GM21825 (cell line): ENCODE data around the gene MYO15B.

Experiments used
- ATAC-seq: cut with Tn5 transposase; IDR thresholded peaks from one replicate; pipeline ENCODE4 v1.9.1; 2021; ENCODE audit warnings: mild to moderate bottlenecking, moderate library complexity; ENCODE audit not compliant: unreplicated experiment

MYO15B gene

GRCh38 chr17:75622771-75623273, 35.2 kb downstream of the MYO15B start:
- no peak for ATAC-seq

GRCh38 chr17:75623386-75623785, 35.8 kb downstream of the MYO15B start:
- ATAC-seq = no peak

DNA sequence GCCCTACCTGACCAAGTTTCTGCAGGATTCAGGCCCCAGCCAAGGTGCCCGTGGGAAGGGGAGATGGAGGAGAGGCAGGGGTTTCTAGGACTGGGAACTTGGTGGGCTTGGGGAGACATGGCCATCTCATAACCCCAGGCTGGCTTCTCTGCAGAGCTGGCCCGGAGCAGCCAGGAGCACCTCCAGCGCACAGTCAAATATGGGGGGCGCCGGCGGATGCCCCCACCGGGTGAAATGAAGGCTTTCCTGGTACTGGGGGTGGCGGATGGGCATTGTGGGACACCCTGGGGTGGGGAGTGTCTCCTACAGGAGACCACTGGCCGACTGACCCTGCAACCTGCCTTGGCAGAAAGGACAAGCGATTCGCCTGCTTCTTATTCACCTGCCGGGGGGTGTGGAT, 36.4 kb downstream of the MYO15B start:
- no peak for ATAC-seq

GRCh38 chr17:75624714-75625345, 37.2 kb downstream of the MYO15B start:
- no peak for ATAC-seq

DNA sequence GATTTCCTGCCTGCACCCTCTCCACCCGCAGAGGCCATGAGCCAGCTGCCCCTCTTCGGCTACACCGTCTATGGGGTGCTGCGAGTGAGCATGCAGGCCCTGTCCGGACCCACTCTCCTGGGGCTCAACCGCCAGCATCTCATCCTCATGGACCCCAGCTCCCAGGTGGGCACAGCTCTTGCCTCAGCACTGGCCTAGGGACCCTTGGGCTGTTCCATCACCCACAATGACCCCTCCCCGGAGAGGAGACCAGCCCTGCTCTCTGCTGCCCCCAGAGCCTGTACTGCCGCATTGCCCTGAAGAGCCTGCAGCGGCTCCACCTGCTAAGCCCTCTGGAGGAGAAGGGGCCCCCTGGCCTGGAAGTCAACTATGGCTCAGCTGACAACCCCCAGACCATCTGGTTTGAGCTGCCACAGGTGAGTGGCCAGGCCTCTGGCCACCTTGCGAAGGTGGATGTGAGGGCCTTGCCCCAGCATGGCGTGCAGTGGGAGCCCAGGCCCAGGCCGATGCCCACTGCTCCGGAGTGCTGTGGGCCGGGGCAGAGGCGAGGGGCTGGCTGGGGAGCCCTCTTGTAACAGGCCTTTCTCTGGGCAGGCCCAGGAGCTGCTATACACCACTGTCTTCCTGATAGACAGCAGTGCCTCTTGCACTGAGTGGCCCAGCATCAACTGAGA, 38.4 kb downstream of the MYO15B start:
- no peak for ATAC-seq

DNA sequence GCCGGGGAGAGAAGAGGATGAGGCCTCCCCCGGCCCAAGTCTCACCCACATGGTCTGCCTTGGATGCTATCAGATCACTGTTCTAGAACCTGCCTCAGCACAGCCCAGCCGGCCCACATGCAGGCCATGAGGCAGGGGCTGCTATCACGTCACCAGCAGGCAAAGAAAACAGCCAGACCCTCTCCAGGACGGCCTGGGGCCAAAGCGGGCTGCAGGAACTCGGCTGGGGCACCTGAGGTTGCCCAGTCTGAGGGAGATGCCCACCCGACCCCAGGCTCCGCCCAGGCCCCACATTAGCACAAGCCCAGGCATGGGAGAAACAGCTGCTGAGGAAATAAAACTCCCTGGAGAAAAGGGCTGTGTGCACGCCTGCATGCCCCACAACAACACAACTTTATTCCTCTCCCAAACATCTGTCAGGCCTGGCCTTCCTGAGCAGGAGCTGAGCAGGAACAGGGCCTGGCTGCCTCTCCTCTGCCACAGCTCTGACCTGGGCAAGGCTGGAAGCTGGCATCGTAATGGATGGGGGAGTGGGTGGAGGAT, 39.0 kb downstream of the MYO15B start:
- ATAC-seq = no peak

DNA sequence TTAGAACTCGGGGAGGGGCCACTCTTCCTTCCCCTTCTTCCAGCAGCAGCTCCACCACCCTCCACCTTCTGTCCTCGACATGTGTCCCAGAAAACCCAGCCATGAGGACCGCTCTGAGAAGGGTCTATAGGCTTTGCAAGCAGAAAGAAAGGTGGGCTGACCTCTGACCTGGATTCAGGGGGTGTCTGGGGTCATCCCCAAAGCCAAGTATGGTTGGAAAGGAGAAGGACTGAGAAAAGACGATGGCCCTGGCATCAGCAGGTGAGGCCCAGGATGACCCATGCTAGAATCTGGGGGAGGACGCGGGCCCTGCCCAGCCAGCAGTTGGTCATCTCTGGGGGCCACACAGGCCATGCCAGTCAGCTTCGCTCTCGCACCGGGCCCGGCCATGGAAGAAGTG, 39.5 kb downstream of the MYO15B start:
- no peak for ATAC-seq

DNA sequence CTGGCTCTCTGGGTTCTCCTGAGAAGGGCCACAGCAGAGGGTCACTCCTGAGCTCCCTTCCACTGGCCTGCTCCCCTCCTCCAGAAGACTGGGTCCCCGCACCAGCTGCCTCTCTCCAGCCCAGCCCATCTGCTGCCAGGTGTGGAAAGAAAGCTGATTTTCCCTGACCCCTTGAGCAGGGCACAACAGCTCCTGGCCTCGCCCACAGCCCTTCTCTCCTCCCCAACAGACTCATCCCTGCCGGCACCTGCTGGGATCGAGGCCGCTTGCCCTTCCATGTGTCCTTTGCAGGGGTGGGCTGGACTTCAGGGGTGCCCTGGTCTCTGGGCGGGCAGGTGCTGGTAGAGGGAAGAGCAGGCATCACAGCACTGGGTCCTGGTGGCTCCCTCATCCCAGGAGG, 40.8 kb downstream of the MYO15B start:
- ATAC-seq = no peak

- no peak for ATAC-seq
Observed at GRCh38 chr17:75629157-75629556, 41.6 kb downstream of the MYO15B start.

GRCh38 chr17:75630071-75630917, 42.7 kb downstream of the MYO15B start:
- no peak for ATAC-seq

GRCh38 chr17:75631353-75631752, 43.8 kb downstream of the MYO15B start:
- ATAC-seq = no peak

DNA sequence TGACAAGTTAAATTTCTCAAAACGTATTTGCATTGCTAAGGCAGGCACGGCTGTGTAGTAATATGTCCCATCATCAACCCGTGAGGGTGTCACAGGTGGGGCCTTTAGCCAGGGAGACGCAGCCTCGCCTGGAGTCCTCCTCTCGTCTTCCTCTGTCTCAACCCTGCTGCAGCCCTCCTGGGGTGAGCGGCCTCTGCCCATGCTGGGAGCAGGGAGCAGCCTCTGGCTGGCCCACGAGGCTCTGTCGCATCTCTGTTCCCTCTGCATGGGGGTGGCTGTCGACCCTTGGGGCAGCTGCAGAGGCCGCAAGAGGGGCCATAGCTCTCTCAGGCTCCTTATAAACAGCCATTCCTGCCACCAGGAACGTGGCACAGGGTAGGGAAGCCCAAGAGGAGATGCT, 44.8 kb downstream of the MYO15B start:
- no peak for ATAC-seq

- no peak for ATAC-seq
Observed at GRCh38 chr17:75632863-75633485, 45.4 kb downstream of the MYO15B start, which contains the start of gene SMIM5. SMIM5 (plus strand) TSS chr17:75633434; CDS start chr17:75640202, 6,768 bp downstream.

- no peak for ATAC-seq
Observed at GRCh38 chr17:75633486-75634375, 46.1 kb downstream of the MYO15B start.

GRCh38 chr17:75634376-75634740, 46.8 kb downstream of the MYO15B start:
- ATAC-seq = no peak

DNA sequence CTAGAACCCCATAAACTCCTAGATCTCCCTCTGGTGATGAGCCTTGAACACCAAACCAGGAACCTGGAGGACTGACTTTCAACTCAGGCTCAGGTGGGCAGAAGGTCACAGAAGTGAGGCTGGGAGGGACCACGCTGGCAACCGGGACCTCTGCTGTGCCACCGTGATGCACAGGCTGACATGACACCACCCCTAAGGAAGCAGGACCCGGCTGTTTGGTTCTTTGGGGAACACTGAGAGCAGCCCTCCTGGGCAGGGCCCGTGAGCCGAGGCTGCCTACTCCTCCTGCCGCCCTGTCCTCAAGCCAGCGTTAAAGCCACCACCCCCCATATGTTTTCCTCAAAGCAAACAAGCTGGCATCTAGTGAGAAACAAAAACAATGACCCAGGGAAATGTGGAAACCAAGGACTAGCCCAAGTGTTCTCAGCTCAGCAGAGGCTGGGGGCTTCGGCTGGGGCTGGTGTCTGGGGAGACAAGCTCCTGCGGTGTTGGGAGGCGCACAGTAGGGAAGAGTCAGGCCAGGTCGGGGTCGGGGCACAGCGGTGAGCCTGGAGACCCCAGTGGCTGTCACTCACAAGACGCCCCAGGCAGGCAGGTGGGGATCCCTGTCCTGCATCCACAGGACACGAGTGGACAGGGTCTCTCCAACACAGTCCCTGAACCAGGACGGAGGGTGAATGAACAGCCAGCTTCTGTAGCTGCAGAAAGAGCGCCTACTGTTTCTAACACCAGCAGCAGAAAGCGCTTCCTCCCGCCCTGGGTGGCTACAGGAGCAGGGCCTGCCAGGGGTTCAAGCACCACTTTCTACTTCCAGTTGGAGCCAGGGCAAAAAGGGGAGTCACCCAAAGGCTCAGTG, 47.4 kb downstream of the MYO15B start:
- ATAC-seq = no peak

- ATAC-seq = no peak
Observed at GRCh38 chr17:75635610-75636202, 48.1 kb downstream of the MYO15B start.

GRCh38 chr17:75636381-75637142, 49.0 kb downstream of the MYO15B start:
- ATAC-seq = no peak
